Mucosa of descending colon (tissue), 3 donors: ENCODE measurements around the gene ACE. TPM values are rescaled to one million over a fixed set of nuclear protein-coding genes. Genes with fewer than 3 reads are reported as not detected.

Source experiments
- ATAC-seq: fragments of 200-7000 bp; cut with Tn5 transposase; one replicate; pipeline ENCODE4 v1.9.1; 2020; ENCODE audit warnings: mild to moderate bottlenecking, moderate library complexity
- DNase-seq, 3 donors: peaks; one replicate each; pipeline ENCODE4 v3.0.0-alpha.2; 2020
- H3K36me3 ChIP-seq: fragments of 200-600 bp; one replicate; pipeline ENCODE4 v1.8.0; 2021; ENCODE audit warnings: low read depth, mild to moderate bottlenecking
- H3K4me1 ChIP-seq: fragments of 200-600 bp; one replicate; pipeline ENCODE4 v1.8.0; 2021; ENCODE audit warnings: low read depth, mild to moderate bottlenecking
- H3K4me3 ChIP-seq: fragments of 200-600 bp; one replicate; pipeline ENCODE4 v1.8.0; 2021; ENCODE audit warnings: mild to moderate bottlenecking
- H3K9me3 ChIP-seq: fragments of 200-600 bp; one replicate; pipeline ENCODE4 v1.8.0; 2021; ENCODE audit warnings: mild to moderate bottlenecking
- intact Hi-C, 2 donors: fragments of 100-400 bp; cut with DNase I in 1 of 2; cut with micrococcal nuclease in 1 of 2; formaldehyde crosslinking; loops; one replicate each; pipeline versions ENCODE4 v1.11.0 to v1.11.1; 2022; cut with DNase I, micrococcal nuclease
- total RNA-seq, 3 donors: library from RNA; stranded (reverse); fragmentation: NEBNext Ultra II Directional in 2 of 3; extraction: Animal tissue kit (Norgen Biotek cat#: 25700) in 2 of 3; gene quantifications; one replicate each; pipeline versions ENCODE4 v1.2.1 to v1.2.4, GENCODE V29; 2021 to 2023
- TF ChIP-seq, protein P1 (sequence below): fragments of 200-600 bp; IDR thresholded peaks from one replicate; pipeline ENCODE4 v1.8.0; 2022; ENCODE audit warnings: antibody characterized with exemption, mild to moderate bottlenecking
- donor health status: DM: no; HTN: no; CAD: no; lungs with moderate emphysema.
- donor health status: DM: no; HTN: no; CAD: no.
- donor health status: DM: no; HTN: yes; CAD: no.

ACE gene
- total RNA-seq, 3 donors from 2014 or later, result 16.0 to 24.6 (median 23.0) TPM

DNA sequence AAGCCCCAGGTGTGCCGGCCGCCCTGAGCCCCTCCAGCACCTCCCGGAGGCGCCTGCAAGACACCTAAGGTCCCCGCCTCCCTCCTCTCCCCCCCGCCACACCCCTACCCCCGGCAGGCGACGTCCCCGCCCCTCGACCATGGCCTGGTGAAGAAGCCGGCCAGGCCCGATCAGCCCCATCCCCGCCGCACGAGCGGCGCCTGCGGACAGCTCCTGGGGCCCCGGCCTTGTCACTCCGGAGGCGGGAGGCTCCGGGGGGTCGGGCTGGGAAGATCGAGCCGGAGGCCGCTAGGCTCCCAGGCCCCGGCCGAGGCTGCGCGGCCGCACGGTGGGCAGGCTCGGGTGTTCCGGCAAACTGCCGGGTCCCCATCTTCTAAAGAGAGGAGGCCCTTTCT, 405 bp upstream of the ACE start:
- DNase-seq (peak in 2 of 3 donors; percentile 34 to 64), ATAC-seq (peak; percentile 11)
- Histone ChIP-seq H3K4me3 (no peak overlapping the region), H3K9me3 (no peaks in the 10 kb centered on the region), H3K4me1 (peaks cover 29% of the 10 kb centered on the region), H3K36me3 (no peaks in the 10 kb centered on the region)
- intact Hi-C loops, result loop anchor here (5.0 kb wide), 1 partner anchor 49 kb away; no protein-coding TSS in a partner anchor
- TF ChIP-seq, protein P1, sequence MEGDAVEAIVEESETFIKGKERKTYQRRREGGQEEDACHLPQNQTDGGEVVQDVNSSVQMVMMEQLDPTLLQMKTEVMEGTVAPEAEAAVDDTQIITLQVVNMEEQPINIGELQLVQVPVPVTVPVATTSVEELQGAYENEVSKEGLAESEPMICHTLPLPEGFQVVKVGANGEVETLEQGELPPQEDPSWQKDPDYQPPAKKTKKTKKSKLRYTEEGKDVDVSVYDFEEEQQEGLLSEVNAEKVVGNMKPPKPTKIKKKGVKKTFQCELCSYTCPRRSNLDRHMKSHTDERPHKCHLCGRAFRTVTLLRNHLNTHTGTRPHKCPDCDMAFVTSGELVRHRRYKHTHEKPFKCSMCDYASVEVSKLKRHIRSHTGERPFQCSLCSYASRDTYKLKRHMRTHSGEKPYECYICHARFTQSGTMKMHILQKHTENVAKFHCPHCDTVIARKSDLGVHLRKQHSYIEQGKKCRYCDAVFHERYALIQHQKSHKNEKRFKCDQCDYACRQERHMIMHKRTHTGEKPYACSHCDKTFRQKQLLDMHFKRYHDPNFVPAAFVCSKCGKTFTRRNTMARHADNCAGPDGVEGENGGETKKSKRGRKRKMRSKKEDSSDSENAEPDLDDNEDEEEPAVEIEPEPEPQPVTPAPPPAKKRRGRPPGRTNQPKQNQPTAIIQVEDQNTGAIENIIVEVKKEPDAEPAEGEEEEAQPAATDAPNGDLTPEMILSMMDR, result no peak

GRCh38 chr17:63477480-63478440, 899 bp downstream of the ACE start:
- peak overlapping the region; percentile 14 for H3K4me3 ChIP-seq
- peaks cover 29% of the 10 kb centered on the region for H3K4me1 ChIP-seq
- TF ChIP-seq, protein P1, result no peak
- peak; percentile 37 to 68 (median 61) for DNase-seq
- peak; percentile 15 for ATAC-seq
- intact Hi-C loops, result loop anchor here (5.0 kb wide), 1 partner anchor 50 kb away; no protein-coding TSS in a partner anchor
- H3K36me3 ChIP-seq, result no peaks in the 10 kb centered on the region
- no peaks in the 10 kb centered on the region for H3K9me3 ChIP-seq

DNA sequence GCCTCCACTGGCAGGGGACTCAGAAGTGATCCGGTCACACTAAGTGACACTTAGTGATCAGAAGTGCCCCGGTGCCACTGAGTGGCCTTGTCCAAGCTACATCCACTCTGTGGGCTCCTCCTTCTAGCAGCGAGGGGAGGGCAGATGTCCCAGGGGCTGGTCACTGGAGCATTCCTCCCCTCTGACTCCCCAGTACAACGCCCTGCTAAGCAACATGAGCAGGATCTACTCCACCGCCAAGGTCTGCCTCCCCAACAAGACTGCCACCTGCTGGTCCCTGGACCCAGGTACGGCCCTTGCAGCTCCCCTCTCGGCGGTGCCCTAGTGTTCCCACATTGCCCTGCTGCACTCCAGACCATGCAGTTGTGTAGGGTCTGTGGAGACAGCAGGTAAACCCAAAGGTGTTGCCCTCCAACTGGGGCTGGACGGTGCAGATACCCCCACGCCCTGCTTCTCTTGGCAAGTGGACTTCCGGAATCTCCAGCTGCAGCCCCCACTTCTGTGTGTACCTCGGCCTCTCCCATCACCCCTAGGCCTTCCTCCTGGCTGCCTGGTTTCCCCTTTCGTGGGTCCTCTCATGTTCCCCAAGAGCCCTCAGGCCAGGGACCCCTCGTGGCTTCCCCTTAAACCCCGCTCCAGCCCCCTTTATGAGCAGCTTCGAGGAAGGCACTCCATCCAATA, 2.1 kb downstream of the ACE start:
- ATAC-seq (peak; percentile 82), DNase-seq (peak; percentile 85 to 91 (median 88))
- Histone ChIP-seq H3K9me3 (no peaks in the 10 kb centered on the region), H3K36me3 (no peaks in the 10 kb centered on the region), H3K4me3 (no peak overlapping the region), H3K4me1 (peaks cover 27% of the 10 kb centered on the region)
- TF ChIP-seq, protein P1, result peak; percentile 78
- intact Hi-C loops, result loop anchor here (5.0 kb wide), 1 partner anchor 52 kb away; no protein-coding TSS in a partner anchor

DNA sequence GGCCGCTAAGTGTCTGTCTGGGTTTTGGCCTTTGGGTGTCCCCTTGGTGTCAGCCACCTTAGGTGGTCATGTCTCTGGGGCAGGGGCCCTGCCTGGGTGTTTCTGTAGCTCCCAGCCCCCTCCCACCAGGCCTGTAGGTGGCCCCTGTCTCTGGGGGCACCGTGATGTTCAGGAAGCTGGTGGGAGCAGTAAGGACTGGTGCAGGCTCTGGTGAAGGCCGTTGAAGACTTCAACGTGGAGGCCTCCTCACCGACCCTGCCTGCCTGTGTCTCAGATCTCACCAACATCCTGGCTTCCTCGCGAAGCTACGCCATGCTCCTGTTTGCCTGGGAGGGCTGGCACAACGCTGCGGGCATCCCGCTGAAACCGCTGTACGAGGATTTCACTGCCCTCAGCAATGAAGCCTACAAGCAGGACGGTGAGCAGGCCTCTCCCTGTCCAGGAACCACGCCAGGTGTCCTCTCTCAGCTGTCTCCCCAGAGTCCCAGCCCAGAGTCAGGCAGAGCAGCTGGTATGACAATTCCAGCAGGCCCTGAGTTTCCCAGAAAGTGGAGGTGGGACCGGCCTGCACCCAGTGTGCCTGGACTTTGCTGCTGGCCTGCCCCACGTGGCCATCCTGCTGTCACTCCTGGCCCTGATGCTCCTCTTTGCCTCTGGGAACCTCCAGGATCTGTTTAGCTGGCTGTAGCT, 2.8 kb downstream of the ACE start:
- Histone ChIP-seq H3K36me3 (no peaks in the 10 kb centered on the region), H3K9me3 (no peaks in the 10 kb centered on the region), H3K4me1 (peaks cover 21% of the 10 kb centered on the region), H3K4me3 (no peak overlapping the region)
- intact Hi-C loops, result loop anchor here (5.0 kb wide), 1 partner anchor 52 kb away; no protein-coding TSS in a partner anchor
- no peak for ATAC-seq
- DNase-seq, result peak in 1 of 3 donors; percentile 44
- TF ChIP-seq, protein P1, result no peak

DNA sequence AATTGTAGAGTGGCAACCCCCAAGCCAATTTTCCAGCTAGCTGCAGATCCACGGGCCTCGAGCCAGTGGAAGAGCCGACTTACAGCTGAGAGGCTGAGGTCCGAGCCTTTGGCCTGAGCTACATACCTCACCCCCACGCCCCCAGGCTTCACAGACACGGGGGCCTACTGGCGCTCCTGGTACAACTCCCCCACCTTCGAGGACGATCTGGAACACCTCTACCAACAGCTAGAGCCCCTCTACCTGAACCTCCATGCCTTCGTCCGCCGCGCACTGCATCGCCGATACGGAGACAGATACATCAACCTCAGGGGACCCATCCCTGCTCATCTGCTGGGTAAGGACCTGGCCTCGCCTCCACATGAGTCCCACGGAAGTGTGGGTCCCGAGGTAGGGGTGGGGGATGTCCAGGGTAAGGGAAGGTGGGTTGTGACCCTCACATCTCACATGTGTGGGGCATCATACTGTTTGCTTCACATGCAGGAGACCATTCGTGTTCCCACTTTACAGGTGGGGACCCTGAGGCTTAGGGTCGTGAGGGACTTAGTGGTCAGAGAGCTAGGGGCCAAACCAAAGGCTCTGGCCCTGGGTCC, 3.4 kb downstream of the ACE start:
- peak in 1 of 3 donors; percentile 40 for DNase-seq
- intact Hi-C loops, result no loop called here
- no peaks in the 10 kb centered on the region for H3K9me3 ChIP-seq
- H3K4me1 ChIP-seq, result peaks cover 20% of the 10 kb centered on the region
- H3K36me3 ChIP-seq, result no peaks in the 10 kb centered on the region
- no peak for ATAC-seq
- TF ChIP-seq, protein P1, result no peak
- no peak overlapping the region for H3K4me3 ChIP-seq
